H1 (cell line): ENCODE measurements around the gene TXNL4A. TPM values are rescaled to one million over a fixed set of nuclear protein-coding genes. Genes with fewer than 3 reads are reported as not detected.

Source experiments
- CTCF ChIA-PET: fragments of 300-600 bp; sonication (Branson Sonifier 250); formaldehyde crosslinking; loops from one replicate; lab custom pipeline; 2021; ENCODE audit not compliant: partially characterized antibody; lab: Charles Lee
- POLR2A ChIA-PET: fragments of 300-600 bp; sonication (Branson Sonifier 250); formaldehyde crosslinking; loops from one replicate; lab custom pipeline; 2021; ENCODE audit warnings: inconsistent platforms; ENCODE audit not compliant: partially characterized antibody; lab: Charles Lee
- DNase-seq, 2 experiments: peaks; one replicate each; pipeline versions ENCODE4 v3.0.0 to v3.0.0-alpha.2; 2010 to 2022; ENCODE audit warnings: low spot score in 2 of 2, low read depth in 1 of 2, mixed read lengths in 1 of 2
- FAIRE-seq: peaks from 2 replicates; lab custom pipeline; 2011; peaks lifted over from hg19 to GRCh38; lab: Jason Lieb, UNC
- H2AFZ ChIP-seq: 2 replicates; pipeline ENCODE4 v1.8.1; 2012; ENCODE audit warnings: low read length, inconsistent platforms
- H2AK5ac ChIP-seq: 2 replicates; pipeline ENCODE4 v1.6.1; 2013; ENCODE audit warnings: low read depth, low read length
- H2BK120ac ChIP-seq: replicated peaks from 2 replicates; pipeline ENCODE3; 2013; ENCODE audit warnings: low read depth, low read length, inconsistent platforms
- H2BK12ac ChIP-seq: 2 replicates; pipeline ENCODE4 v1.6.1; 2013; ENCODE audit warnings: low read depth, low read length
- H2BK15ac ChIP-seq: 2 replicates; pipeline ENCODE4 v1.6.1; 2013; ENCODE audit warnings: low read length
- H2BK20ac ChIP-seq: 2 replicates; pipeline ENCODE4 v1.6.1; 2013; ENCODE audit warnings: low read length
- H2BK5ac ChIP-seq: 2 replicates; pipeline ENCODE4 v1.6.1; 2013; ENCODE audit warnings: low read depth, low read length
- H3K14ac ChIP-seq: 2 replicates; pipeline ENCODE4 v1.6.1; 2013; ENCODE audit warnings: inconsistent platforms; ENCODE audit not compliant: insufficient read length
- H3K18ac ChIP-seq: 2 replicates; pipeline ENCODE4 v1.6.1; 2013; ENCODE audit warnings: low read length; ENCODE audit errors: extremely low read depth
- H3K23ac ChIP-seq: 2 replicates; pipeline ENCODE4 v1.6.1; 2013; ENCODE audit warnings: inconsistent platforms; ENCODE audit not compliant: insufficient read length
- H3K23me2 ChIP-seq: 2 replicates; pipeline ENCODE4 v1.6.1; 2013; ENCODE audit warnings: low read depth, low read length
- H3K27ac ChIP-seq: 2 replicates; pipeline ENCODE4 v1.6.1; 2011; ENCODE audit warnings: low read depth, low read length, inconsistent platforms
- H3K27me3 ChIP-seq, 4 experiments: replicated peaks in 1 of 4; 1 replicate in 1 of 4; 2 replicates in 3 of 4; pipeline versions ENCODE4 v1.6.1 to v1.8.1; 2011 to 2013; ENCODE audit warnings: low read length in 3 of 4, mild to moderate bottlenecking in 3 of 4, inconsistent platforms in 2 of 4, mixed read lengths in 2 of 4, moderate library complexity in 1 of 4; ENCODE audit not compliant: control insufficient read depth in 3 of 4, insufficient read depth in 3 of 4; ENCODE audit errors: extremely low read depth in 1 of 4
- H3K36me3 ChIP-seq, 4 experiments: 2 replicates each; pipeline versions ENCODE4 v1.6.1 to v1.8.1; 2011 to 2013; ENCODE audit warnings: mild to moderate bottlenecking in 4 of 4, low read length in 3 of 4, moderate library complexity in 2 of 4, control low read depth in 1 of 4, inconsistent platforms in 1 of 4; ENCODE audit not compliant: insufficient read depth in 4 of 4, control insufficient read depth in 2 of 4
- H3K4ac ChIP-seq: replicated peaks from 2 replicates; pipeline ENCODE3; 2013; ENCODE audit warnings: low read length, low read depth, mixed read lengths, inconsistent platforms; ENCODE audit not compliant: insufficient read length
- H3K4me1 ChIP-seq, 4 experiments: replicated peaks in 1 of 4; 1 replicate in 1 of 4; 2 replicates in 3 of 4; pipeline versions ENCODE4 v1.6.1 to v1.8.1; 2011 to 2013; ENCODE audit warnings: low read length in 3 of 4, inconsistent platforms in 2 of 4, mixed read lengths in 1 of 4; ENCODE audit not compliant: insufficient read depth in 4 of 4, control insufficient read depth in 3 of 4
- H3K4me2 ChIP-seq, 2 experiments: 2 replicates each; pipeline versions ENCODE4 v1.6.1 to v1.8.1; 2011 to 2013; ENCODE audit warnings: low read depth in 2 of 2, low read length in 2 of 2, control low read depth in 1 of 2, inconsistent platforms in 1 of 2, mild to moderate bottlenecking in 1 of 2; ENCODE audit not compliant: insufficient read depth in 1 of 2
- H3K4me3 ChIP-seq, 4 experiments: fragments of 200-600, 300-600 bp in 1 of 4; sonication (generic), shearing (Covaris generic), sonication (Bioruptor Twin) in 1 of 4; 2 replicates each; pipeline versions ENCODE4 v1.5.1 to v1.8.1; 2011 to 2016; ENCODE audit warnings: low read length in 4 of 4, low read depth in 3 of 4, control low read depth in 2 of 4, inconsistent platforms in 2 of 4, mild to moderate bottlenecking in 2 of 4, mixed read lengths in 1 of 4, moderate library complexity in 1 of 4; ENCODE audit not compliant: insufficient read depth in 2 of 4; ENCODE audit errors: extremely low read depth in 1 of 4
- H3K56ac ChIP-seq: replicated peaks from 2 replicates; pipeline ENCODE3; 2013; ENCODE audit warnings: low read depth, mild to moderate bottlenecking, mixed read lengths, low read length, inconsistent platforms; ENCODE audit not compliant: insufficient read length
- H3K79me1 ChIP-seq: 2 replicates; pipeline ENCODE4 v1.6.1; 2013; ENCODE audit warnings: low read depth, low read length, control low read depth
- H3K79me2 ChIP-seq, 2 experiments: 2 replicates each; pipeline versions ENCODE4 v1.6.1 to v1.8.1; 2012 to 2013; ENCODE audit warnings: low read length in 2 of 2, mild to moderate bottlenecking in 2 of 2, inconsistent platforms in 1 of 2; ENCODE audit not compliant: insufficient read depth in 2 of 2, control insufficient read depth in 1 of 2
- H3K9ac ChIP-seq, 4 experiments: replicated peaks in 1 of 4; 1 replicate in 1 of 4; 2 replicates in 3 of 4; pipeline versions ENCODE4 v1.6.1 to v1.8.1; 2011 to 2013; ENCODE audit warnings: low read depth in 3 of 4, low read length in 3 of 4, control low read depth in 2 of 4, mild to moderate bottlenecking in 2 of 4, moderate library complexity in 2 of 4, inconsistent platforms in 1 of 4; ENCODE audit errors: extremely low read depth in 1 of 4
- H3K9me3 ChIP-seq, 2 experiments: 2 replicates each; pipeline versions ENCODE4 v1.6.1 to v1.8.1; 2012 to 2013; ENCODE audit warnings: mild to moderate bottlenecking in 2 of 2, moderate library complexity in 2 of 2, control low read depth in 1 of 2, inconsistent platforms in 1 of 2, low read depth in 1 of 2, low read length in 1 of 2, mixed read lengths in 1 of 2; ENCODE audit not compliant: insufficient read depth in 2 of 2
- H4K20me1 ChIP-seq, 2 experiments: replicated peaks in 1 of 2; 2 replicates each; pipeline versions ENCODE3 to v1.8.1; 2011 to 2013; ENCODE audit warnings: inconsistent platforms in 2 of 2, low read length in 2 of 2, mild to moderate bottlenecking in 1 of 2; ENCODE audit not compliant: insufficient read depth in 2 of 2, control insufficient read depth in 1 of 2
- H4K5ac ChIP-seq: 2 replicates; pipeline ENCODE4 v1.6.1; 2013; ENCODE audit warnings: low read length, low read depth, mixed read lengths, inconsistent platforms; ENCODE audit not compliant: insufficient read length
- H4K8ac ChIP-seq: 2 replicates; pipeline ENCODE4 v1.8.0; 2013; ENCODE audit warnings: mild to moderate bottlenecking, moderate library complexity, low read length, inconsistent platforms; ENCODE audit not compliant: insufficient read depth; ENCODE audit errors: extremely low read depth
- H4K91ac ChIP-seq: replicated peaks from 2 replicates; pipeline ENCODE3; 2013; ENCODE audit warnings: low read length, mixed read lengths, inconsistent platforms; ENCODE audit not compliant: insufficient read length
- POLR2AphosphoS5 ChIP-seq: IDR thresholded peaks from 2 replicates; pipeline ENCODE4 v1.6.1; 2011; ENCODE audit warnings: low read depth, low read length
- WGBS, 2 experiments: shearing (Covaris generic) in 1 of 2; methylation state at CpG; one replicate each; pipeline versions ENCODE4 v1.1.6 to v1.1.7; 2013 to 2015; ENCODE audit warnings: low lambda C conversion rate in 2 of 2, mixed read lengths in 2 of 2, inconsistent platforms in 1 of 2, low coverage in 1 of 2, missing lambda C conversion rate in 1 of 2; ENCODE audit not compliant: insufficient replicate concordance in 2 of 2, insufficient coverage in 1 of 2, insufficient read length in 1 of 2; ENCODE audit errors: extremely low coverage in 1 of 2, missing lambda C conversion rate in 1 of 2; 5-methylcytosine and 5-hydroxymethylcytosine counted together
- polyA plus RNA-seq, 7 experiments: library from polyadenylated mRNA; depleted of rRNA in 3 of 7; stranded (reverse) in 5 of 7; unstranded in 2 of 7; fragments of >200 nt in 5 of 7; fragments of 200-250 nt in 2 of 7; gene quantifications; 1 replicate in 5 of 7; 2 replicates in 1 of 7; 4 replicates in 1 of 7; pipeline versions ENCODE4 v1.2.1 to v1.2.3, GENCODE V29; 2011 to 2013; ENCODE audit warnings: missing spikeins in 2 of 7, mixed read lengths in 2 of 7
- total RNA-seq: library from RNA; stranded (reverse); fragmentation: NEBNext Ultra II Directional; extraction: Animal tissue kit (Norgen Biotek cat#: 25700); gene quantifications from 2 replicates; pipeline ENCODE4 v1.2.1, GENCODE V29; 2021

TXNL4A gene
- total and polyA plus RNA-seq, 2 of the 8 experiments (the other 6 are each of a cell fraction or from before 2014, with no cell fraction given) = 169 to 181 TPM

DNA sequence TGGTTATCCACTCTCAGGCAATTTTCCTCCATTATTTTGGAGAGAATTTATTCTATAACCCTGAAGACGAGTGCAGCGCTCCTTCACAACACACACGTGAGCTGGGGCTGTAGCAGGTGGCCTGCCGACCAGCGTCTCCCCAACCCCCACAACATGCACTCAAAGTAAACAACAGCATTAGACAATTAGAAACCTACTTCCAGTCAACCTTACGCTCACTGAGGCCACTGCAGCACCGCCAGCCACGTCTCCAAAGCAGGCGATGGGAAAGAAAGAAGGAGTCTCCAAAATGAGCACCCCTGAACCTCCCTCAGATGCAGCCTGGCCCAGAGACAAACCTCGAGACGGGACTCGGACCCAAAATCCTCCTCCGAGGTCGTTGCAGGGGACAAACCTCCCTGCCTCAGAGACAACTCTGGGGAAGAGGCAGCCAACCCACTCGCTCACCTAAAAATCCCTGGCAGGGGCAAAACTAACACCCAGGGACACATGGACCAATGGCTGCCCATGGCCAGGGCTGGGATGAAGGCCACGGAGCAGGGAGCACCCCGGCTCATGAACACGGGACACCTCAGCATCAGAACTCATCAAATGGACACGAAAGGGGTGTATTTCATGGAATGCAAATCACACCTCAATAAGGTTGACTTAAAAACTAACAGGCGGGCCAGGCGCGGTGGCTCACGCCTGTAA lies 39.5 kb downstream of the TXNL4A start:
- Histone ChIP-seq H2BK20ac (no peak overlapping the region), H3K14ac (no peak overlapping the region), H3K79me2 (peaks cover 0 to 6% of the 10 kb centered on the region in 2 experiments; a peak in 1 of 4 replicates), H3K23ac (no peak overlapping the region), H4K5ac (no peak overlapping the region), H3K56ac (no peak overlapping the region), H2BK5ac (no peak overlapping the region), H3K4ac (no peak overlapping the region), H4K8ac (no peak overlapping the region), H3K4me3 (no peak overlapping the region), H3K27me3 (peaks cover 6 to 32% (median 27%) of the 10 kb centered on the region in 4 experiments), H2BK12ac (no peak overlapping the region), H2AFZ (no peak overlapping the region), H3K79me1 (peaks cover 3% of the 10 kb centered on the region; the same call in 1 of the 2 replicates), H3K36me3 (no peaks in the 10 kb centered on the region), H3K9me3 (no peaks in the 10 kb centered on the region), H4K20me1 (peaks cover 5 to 15% of the 10 kb centered on the region in 2 experiments), H3K27ac (no peak overlapping the region), H2AK5ac (no peak overlapping the region), H4K91ac (no peak overlapping the region), H2BK15ac (no peak overlapping the region), H3K23me2 (peaks cover 14% of the 10 kb centered on the region; the same call in 1 of the 2 replicates), H3K4me1 (peaks cover 0 to 18% (median 11%) of the 10 kb centered on the region in 4 experiments; a peak in 6 of 7 replicates), H3K4me2 (no peak overlapping the region), H3K9ac (no peak overlapping the region), H2BK120ac (no peak overlapping the region), H3K18ac (no peak overlapping the region)
- ChIA-PET POLR2A (no interaction called here), CTCF (interaction anchor here (0.9 to 4.4 kb wide), 4 partner anchors 11 to 33 kb away, joined by 3 to 19 read pairs (median 9); no protein-coding TSS in a partner anchor)
- no peak for TF ChIP-seq POLR2AphosphoS5
- FAIRE-seq (no peak), DNase-seq (no peak)
- 85% methylated on average over 23 of the region's 23 CpGs; no CpG with 5 or more reads in 1 of the 2 experiments for WGBS, 2 experiments
